B cell (primary cell): ENCODE results near the gene MAGI2.

Experiments
- EZH2 ChIP-seq: IDR thresholded peaks from 2 replicates; pipeline ENCODE4 v1.6.1; 2012; ENCODE audit warnings: borderline replicate concordance, low read depth, mild to moderate bottlenecking, moderate library complexity, low read length; ENCODE audit not compliant: insufficient read depth, poor library complexity, severe bottlenecking
- TF ChIP-seq, protein P1 (sequence below): fragments of 200-600 bp; IDR thresholded peaks from one replicate; pipeline ENCODE4 v1.8.0; 2022; ENCODE audit warnings: antibody characterized with exemption, mild to moderate bottlenecking

DNA sequence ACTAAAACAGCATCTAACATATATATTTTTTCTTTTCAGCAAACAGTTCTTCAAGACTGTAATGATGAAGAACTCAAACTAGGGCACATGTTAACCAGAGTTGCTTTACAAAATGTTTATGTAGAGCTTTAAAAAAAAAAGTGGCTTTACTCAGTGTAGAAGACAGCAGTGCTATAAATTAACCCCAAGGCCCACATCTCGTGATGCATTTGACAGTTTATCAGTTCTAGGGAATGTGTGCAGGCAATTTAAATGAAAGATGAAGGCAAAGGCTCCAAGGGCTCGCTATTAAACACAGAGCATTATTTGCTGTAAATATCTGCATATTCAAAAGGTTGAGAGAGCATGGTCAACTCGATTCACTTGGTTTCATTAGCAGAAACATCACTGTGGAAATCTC lies 558.1 kb downstream of the MAGI2 start:
- TF ChIP-seq, protein P1, sequence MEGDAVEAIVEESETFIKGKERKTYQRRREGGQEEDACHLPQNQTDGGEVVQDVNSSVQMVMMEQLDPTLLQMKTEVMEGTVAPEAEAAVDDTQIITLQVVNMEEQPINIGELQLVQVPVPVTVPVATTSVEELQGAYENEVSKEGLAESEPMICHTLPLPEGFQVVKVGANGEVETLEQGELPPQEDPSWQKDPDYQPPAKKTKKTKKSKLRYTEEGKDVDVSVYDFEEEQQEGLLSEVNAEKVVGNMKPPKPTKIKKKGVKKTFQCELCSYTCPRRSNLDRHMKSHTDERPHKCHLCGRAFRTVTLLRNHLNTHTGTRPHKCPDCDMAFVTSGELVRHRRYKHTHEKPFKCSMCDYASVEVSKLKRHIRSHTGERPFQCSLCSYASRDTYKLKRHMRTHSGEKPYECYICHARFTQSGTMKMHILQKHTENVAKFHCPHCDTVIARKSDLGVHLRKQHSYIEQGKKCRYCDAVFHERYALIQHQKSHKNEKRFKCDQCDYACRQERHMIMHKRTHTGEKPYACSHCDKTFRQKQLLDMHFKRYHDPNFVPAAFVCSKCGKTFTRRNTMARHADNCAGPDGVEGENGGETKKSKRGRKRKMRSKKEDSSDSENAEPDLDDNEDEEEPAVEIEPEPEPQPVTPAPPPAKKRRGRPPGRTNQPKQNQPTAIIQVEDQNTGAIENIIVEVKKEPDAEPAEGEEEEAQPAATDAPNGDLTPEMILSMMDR: no peak
- TF ChIP-seq EZH2: no peak
